Activated T-helper 2 cell treated with anti-CD3 and anti-CD28 coated beads, Interferon-gamma antibody, Interleukin-2, Interleukin-4, amounts not matched to agents 10 μg/mL and 5 μg/mL and 100 μg/mL, durations not matched to agents 14 hours and 24 hours and 36 hours (primary cell): ENCODE results near the gene IRF4. TPM values are rescaled to one million over a fixed set of nuclear protein-coding genes. Genes with fewer than 3 reads are reported as not detected.

Source experiments
- DNase-seq: peaks from one replicate; pipeline ENCODE4 v3.0.0; 2021; ENCODE audit warnings: low spot score
- H3K27ac Mint-ChIP-seq: one replicate; pipeline ENCODE4 v1.8.0; 2021; ENCODE audit warnings: mixed read lengths
- H3K27me3 Mint-ChIP-seq: one replicate; pipeline ENCODE4 v1.8.0; 2021; ENCODE audit warnings: low read depth, mixed read lengths
- H3K36me3 Mint-ChIP-seq: one replicate; pipeline ENCODE4 v1.8.0; 2021; ENCODE audit warnings: low read depth, mixed read lengths
- H3K4me1 Mint-ChIP-seq: one replicate; pipeline ENCODE4 v1.8.0; 2021; ENCODE audit warnings: low read depth, mixed read lengths
- H3K4me3 Mint-ChIP-seq: one replicate; pipeline ENCODE4 v1.8.0; 2021; ENCODE audit warnings: low read depth, mild to moderate bottlenecking, moderate library complexity, mixed read lengths
- H3K9me3 Mint-ChIP-seq: one replicate; pipeline ENCODE4 v1.8.0; 2021; ENCODE audit warnings: mixed read lengths
- intact Hi-C: fragments of 100-400 bp; cut with micrococcal nuclease; formaldehyde crosslinking; loops from one replicate; pipeline ENCODE4 v1.15.1; 2023
- total RNA-seq: library from RNA; stranded (reverse); gene quantifications from 2 replicates; pipeline ENCODE4 v1.2.3, GENCODE V29; 2022

The IRF4 gene
- total RNA-seq, 1 donor from 2014 or later, result 1,062 TPM

- Mint-ChIP-seq H3K27ac (no peak overlapping the region), H3K27me3 (no peaks in the 10 kb centered on the region), H3K4me3 (no peak overlapping the region), H3K36me3 (no peaks in the 10 kb centered on the region), H3K4me1 (peaks cover 10% of the 10 kb centered on the region), H3K9me3 (no peaks in the 10 kb centered on the region)
- DNase-seq, result no peak
- intact Hi-C loops, result no loop called here
These were observed 34.2 kb upstream of the IRF4 start for GRCh38 chr6:357261-357790.

GRCh38 chr6:357791-358341, 33.7 kb upstream of the IRF4 start:
- Mint-ChIP-seq H3K4me1 (peaks cover 10% of the 10 kb centered on the region), H3K4me3 (no peak overlapping the region), H3K27me3 (no peaks in the 10 kb centered on the region), H3K36me3 (no peaks in the 10 kb centered on the region), H3K9me3 (no peaks in the 10 kb centered on the region), H3K27ac (no peak overlapping the region)
- intact Hi-C loops, result no loop called here
- no peak for DNase-seq

- H3K4me3 Mint-ChIP-seq, result no peak overlapping the region
- no peaks in the 10 kb centered on the region for H3K36me3 Mint-ChIP-seq
- DNase-seq, result no peak
- no peaks in the 10 kb centered on the region for H3K9me3 Mint-ChIP-seq
- peaks cover 10% of the 10 kb centered on the region for H3K4me1 Mint-ChIP-seq
- H3K27me3 Mint-ChIP-seq, result no peaks in the 10 kb centered on the region
- H3K27ac Mint-ChIP-seq, result no peak overlapping the region
- intact Hi-C loops, result no loop called here
These were observed 33.1 kb upstream of the IRF4 start for GRCh38 chr6:358432-358831.

GRCh38 chr6:358847-359246, 32.7 kb upstream of the IRF4 start:
- Mint-ChIP-seq H3K4me3 (no peak overlapping the region), H3K9me3 (no peaks in the 10 kb centered on the region), H3K27ac (no peak overlapping the region), H3K36me3 (no peaks in the 10 kb centered on the region), H3K27me3 (no peaks in the 10 kb centered on the region), H3K4me1 (peaks cover 10% of the 10 kb centered on the region)
- DNase-seq, result no peak
- intact Hi-C loops, result no loop called here

- Mint-ChIP-seq H3K9me3 (no peaks in the 10 kb centered on the region), H3K27me3 (peaks cover 5% of the 10 kb centered on the region), H3K4me1 (peaks cover 10% of the 10 kb centered on the region), H3K4me3 (no peak overlapping the region), H3K36me3 (no peaks in the 10 kb centered on the region), H3K27ac (no peak overlapping the region)
- intact Hi-C loops, result no loop called here
- no peak for DNase-seq
These were observed 32.1 kb upstream of the IRF4 start for GRCh38 chr6:359261-360035.

- intact Hi-C loops, result no loop called here
- H3K27ac Mint-ChIP-seq, result no peak overlapping the region
- no peaks in the 10 kb centered on the region for H3K36me3 Mint-ChIP-seq
- peaks cover 10% of the 10 kb centered on the region for H3K4me1 Mint-ChIP-seq
- no peaks in the 10 kb centered on the region for H3K9me3 Mint-ChIP-seq
- peaks cover 6% of the 10 kb centered on the region for H3K27me3 Mint-ChIP-seq
- DNase-seq, result no peak
- H3K4me3 Mint-ChIP-seq, result no peak overlapping the region
These were observed 31.2 kb upstream of the IRF4 start for GRCh38 chr6:360349-360748.

GRCh38 chr6:360764-361373, 30.7 kb upstream of the IRF4 start:
- no peak for DNase-seq
- peaks cover 10% of the 10 kb centered on the region for H3K4me1 Mint-ChIP-seq
- H3K27ac Mint-ChIP-seq, result no peak overlapping the region
- peaks cover 6% of the 10 kb centered on the region for H3K27me3 Mint-ChIP-seq
- H3K4me3 Mint-ChIP-seq, result no peak overlapping the region
- no peaks in the 10 kb centered on the region for H3K36me3 Mint-ChIP-seq
- no peaks in the 10 kb centered on the region for H3K9me3 Mint-ChIP-seq
- intact Hi-C loops, result no loop called here

GRCh38 chr6:361411-362132, 30.0 kb upstream of the IRF4 start:
- H3K9me3 Mint-ChIP-seq, result no peaks in the 10 kb centered on the region
- H3K4me3 Mint-ChIP-seq, result no peak overlapping the region
- intact Hi-C loops, result no loop called here
- peaks cover 10% of the 10 kb centered on the region for H3K4me1 Mint-ChIP-seq
- H3K36me3 Mint-ChIP-seq, result no peaks in the 10 kb centered on the region
- peaks cover 6% of the 10 kb centered on the region for H3K27me3 Mint-ChIP-seq
- H3K27ac Mint-ChIP-seq, result no peak overlapping the region
- DNase-seq, result no peak

GRCh38 chr6:362231-362923, 29.2 kb upstream of the IRF4 start:
- no peaks in the 10 kb centered on the region for H3K36me3 Mint-ChIP-seq
- H3K4me3 Mint-ChIP-seq, result no peak overlapping the region
- peaks cover 6% of the 10 kb centered on the region for H3K27me3 Mint-ChIP-seq
- no peak for DNase-seq
- no peaks in the 10 kb centered on the region for H3K9me3 Mint-ChIP-seq
- intact Hi-C loops, result no loop called here
- peaks cover 4% of the 10 kb centered on the region for H3K4me1 Mint-ChIP-seq
- H3K27ac Mint-ChIP-seq, result no peak overlapping the region

- no peak for DNase-seq
- H3K4me3 Mint-ChIP-seq, result no peak overlapping the region
- no peaks in the 10 kb centered on the region for H3K36me3 Mint-ChIP-seq
- no peaks in the 10 kb centered on the region for H3K9me3 Mint-ChIP-seq
- no peak overlapping the region for H3K27ac Mint-ChIP-seq
- H3K4me1 Mint-ChIP-seq, result no peaks in the 10 kb centered on the region
- H3K27me3 Mint-ChIP-seq, result peaks cover 8% of the 10 kb centered on the region
- intact Hi-C loops, result no loop called here
These were observed 28.7 kb upstream of the IRF4 start for GRCh38 chr6:362924-363249.

- no peak for DNase-seq
- H3K9me3 Mint-ChIP-seq, result no peaks in the 10 kb centered on the region
- intact Hi-C loops, result no loop called here
- H3K27me3 Mint-ChIP-seq, result peaks cover 8% of the 10 kb centered on the region
- H3K4me1 Mint-ChIP-seq, result no peaks in the 10 kb centered on the region
- no peaks in the 10 kb centered on the region for H3K36me3 Mint-ChIP-seq
- no peak overlapping the region for H3K27ac Mint-ChIP-seq
- H3K4me3 Mint-ChIP-seq, result no peak overlapping the region
These were observed 28.3 kb upstream of the IRF4 start for GRCh38 chr6:363291-363690.

- H3K36me3 Mint-ChIP-seq, result no peaks in the 10 kb centered on the region
- no peak for DNase-seq
- no peaks in the 10 kb centered on the region for H3K4me1 Mint-ChIP-seq
These were observed 27.6 kb upstream of the IRF4 start for GRCh38 chr6:363909-364308.

More at GRCh38 chr6:363909-364308, 27.6 kb upstream of the IRF4 start:
- no peak overlapping the region for H3K27ac Mint-ChIP-seq
- H3K4me3 Mint-ChIP-seq, result no peak overlapping the region
- H3K9me3 Mint-ChIP-seq, result no peaks in the 10 kb centered on the region
- peaks cover 8% of the 10 kb centered on the region for H3K27me3 Mint-ChIP-seq
- intact Hi-C loops, result no loop called here
